Measurements from ENCODE around the gene TTC4. TPM values are rescaled to one million over a fixed set of nuclear protein-coding genes. Genes with fewer than 3 reads are reported as not detected.

TTC4 gene
- polyA plus RNA-seq, 4 donors, result 27.6 to 38.7 (median 36.9) TPM

- DNase-seq (ENCODE audit: low read depth in 4 of 4, low spot score in 3 of 4), result no peak
These were observed 13.7 kb upstream of the TTC4 start for GRCh38 chr1:54701996-54702395.

GRCh38 chr1:54703471-54703870, 12.2 kb upstream of the TTC4 start:
- DNase-seq (ENCODE audit: low read depth in 4 of 4, low spot score in 3 of 4), result no peak

GRCh38 chr1:54705153-54705552, 10.5 kb upstream of the TTC4 start:
- no peak for DNase-seq (ENCODE audit: low read depth in 4 of 4, low spot score in 3 of 4)

GRCh38 chr1:54706419-54706818, 9.2 kb upstream of the TTC4 start:
- DNase-seq (ENCODE audit: low read depth in 4 of 4, low spot score in 3 of 4), result no peak

- no peak for DNase-seq (ENCODE audit: low read depth in 4 of 4, low spot score in 3 of 4)
These were observed 7.3 kb upstream of the TTC4 start for GRCh38 chr1:54708385-54708784.

- DNase-seq (ENCODE audit: low read depth in 4 of 4, low spot score in 3 of 4), result no peak
These were observed 5.9 kb upstream of the TTC4 start for GRCh38 chr1:54709547-54710292.

- DNase-seq (ENCODE audit: low read depth in 4 of 4, low spot score in 3 of 4), result no peak
These were observed 5.2 kb upstream of the TTC4 start for GRCh38 chr1:54710434-54710833.

- DNase-seq (ENCODE audit: low read depth in 4 of 4, low spot score in 3 of 4), result no peak
These were observed 4.8 kb upstream of the TTC4 start for GRCh38 chr1:54710841-54711240.

- no peak for DNase-seq (ENCODE audit: low read depth in 4 of 4, low spot score in 3 of 4)
These were observed 4.1 kb upstream of the TTC4 start for GRCh38 chr1:54711536-54711935.

- DNase-seq (ENCODE audit: low read depth in 4 of 4, low spot score in 3 of 4), result no peak
These were observed 674 bp upstream of the TTC4 start for GRCh38 chr1:54714881-54715492.

GRCh38 chr1:54716299-54717047, 812 bp downstream of the TTC4 start:
- no peak for DNase-seq (ENCODE audit: low read depth in 4 of 4, low spot score in 3 of 4)

GRCh38 chr1:54721719-54722118, 6.1 kb downstream of the TTC4 start:
- DNase-seq (ENCODE audit: low read depth in 4 of 4, low spot score in 3 of 4), result no peak

GRCh38 chr1:54723985-54724384, 8.3 kb downstream of the TTC4 start:
- DNase-seq (ENCODE audit: low read depth in 4 of 4, low spot score in 3 of 4), result no peak

- no peak for DNase-seq (ENCODE audit: low read depth in 4 of 4, low spot score in 3 of 4)
These were observed 9.1 kb downstream of the TTC4 start for GRCh38 chr1:54724771-54725170.

- DNase-seq (ENCODE audit: low read depth in 4 of 4, low spot score in 3 of 4), result no peak
These were observed 12.4 kb downstream of the TTC4 start for GRCh38 chr1:54728027-54728426.

- no peak for DNase-seq (ENCODE audit: low read depth in 4 of 4, low spot score in 3 of 4)
These were observed 21.0 kb downstream of the TTC4 start for GRCh38 chr1:54736685-54737084.

- DNase-seq (ENCODE audit: low read depth in 4 of 4, low spot score in 3 of 4), result no peak
These were observed 22.6 kb downstream of the TTC4 start for GRCh38 chr1:54738244-54738643.

GRCh38 chr1:54741531-54741930, 25.9 kb downstream of the TTC4 start:
- no peak for DNase-seq (ENCODE audit: low read depth in 4 of 4, low spot score in 3 of 4)

GRCh38 chr1:54742282-54742681, 26.6 kb downstream of the TTC4 start:
- DNase-seq (ENCODE audit: low read depth in 4 of 4, low spot score in 3 of 4), result no peak

- DNase-seq (ENCODE audit: low read depth in 4 of 4, low spot score in 3 of 4), result no peak
These were observed 28.0 kb downstream of the TTC4 start for GRCh38 chr1:54743416-54744226.

- DNase-seq (ENCODE audit: low read depth in 4 of 4, low spot score in 3 of 4), result no peak
These were observed 29.0 kb downstream of the TTC4 start for GRCh38 chr1:54744696-54745095.

All from left renal pelvis (tissue), 4 donors.